ENCODE results near the gene ST6GALNAC3.

DNA sequence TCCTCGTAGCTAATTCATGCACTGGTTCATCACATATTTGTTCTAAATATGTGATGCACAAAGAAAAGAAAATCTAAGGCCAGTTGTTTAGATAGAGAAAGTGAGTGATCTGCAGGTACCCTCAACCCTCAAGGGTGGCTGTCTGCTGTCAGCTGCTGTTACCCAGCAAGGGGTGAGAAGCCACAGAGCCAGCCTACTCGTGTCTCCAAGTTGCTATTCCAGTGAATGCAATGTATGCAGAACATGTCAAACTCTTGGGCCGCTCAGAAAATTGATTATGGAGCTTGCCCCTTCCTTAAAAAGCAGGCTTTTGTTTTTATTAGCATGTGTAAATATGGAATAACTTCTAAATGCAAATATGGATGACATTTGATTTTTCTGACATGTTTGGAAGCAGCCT lies 456.4 kb downstream of the ST6GALNAC3 start:
- TF ChIP-seq GATA2 (IDR thresholded peaks at IDR 0.05; ENCODE audit: low read depth, low read length) (no peak), GATA3 (IDR thresholded peaks at IDR 0.05; ENCODE audit: low read depth, low read length) (no peak)
